GM18517 (cell line): Measurements from ENCODE around the gene DNAJC24.

Source experiments
- ATAC-seq: cut with Tn5 transposase; IDR thresholded peaks from one replicate; pipeline ENCODE4 v1.9.1; 2021; ENCODE audit warnings: mild to moderate bottlenecking, moderate library complexity; ENCODE audit not compliant: unreplicated experiment

The DNAJC24 gene

GRCh38 chr11:31414338-31414737 lies 44.7 kb downstream of the DNAJC24 start:
- ATAC-seq = no peak

DNA sequence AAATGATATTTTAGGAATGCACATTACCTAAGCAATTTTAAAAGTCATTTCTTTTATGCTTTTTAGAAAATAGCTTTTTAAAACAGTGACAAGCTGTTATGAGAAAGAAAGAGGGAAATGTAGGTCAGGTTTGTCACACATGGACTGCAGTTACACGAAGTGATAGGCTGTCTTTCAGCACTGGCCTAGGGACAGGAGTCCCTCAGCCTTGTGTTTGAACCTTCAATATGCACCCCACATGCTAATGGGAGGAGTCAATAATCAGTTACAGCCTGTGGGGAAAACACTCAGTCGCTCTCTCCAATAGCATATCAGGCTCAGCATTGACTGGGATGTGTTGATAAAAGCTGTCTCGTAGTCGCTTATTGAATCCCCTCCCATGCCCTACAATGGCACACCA lies 45.8 kb downstream of the DNAJC24 start:
- no peak for ATAC-seq

- ATAC-seq = no peak
These were observed 47.7 kb downstream of the DNAJC24 start for GRCh38 chr11:31417357-31417756.

GRCh38 chr11:31417816-31418215 lies 48.2 kb downstream of the DNAJC24 start:
- ATAC-seq = no peak

GRCh38 chr11:31419138-31419537 lies 49.5 kb downstream of the DNAJC24 start:
- no peak for ATAC-seq

DNA sequence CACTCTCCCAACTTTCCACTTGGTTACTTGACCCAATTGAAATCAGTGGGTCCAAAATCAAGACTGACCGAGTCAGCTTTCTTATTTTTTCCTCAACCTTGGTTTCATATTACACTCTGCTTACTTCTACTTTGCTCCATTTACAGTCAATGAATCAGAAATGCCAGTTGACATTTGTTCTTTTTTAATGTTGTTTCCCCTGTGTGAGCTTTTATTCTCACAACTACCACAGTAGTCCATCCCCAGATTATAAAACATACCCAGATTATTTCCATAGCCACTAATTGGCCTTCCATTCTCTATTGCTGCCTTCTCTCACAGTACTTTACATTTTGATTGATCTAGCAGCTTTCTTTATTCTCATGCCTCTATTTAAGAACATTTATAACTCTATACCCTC lies 50.0 kb downstream of the DNAJC24 start:
- no peak for ATAC-seq

DNA sequence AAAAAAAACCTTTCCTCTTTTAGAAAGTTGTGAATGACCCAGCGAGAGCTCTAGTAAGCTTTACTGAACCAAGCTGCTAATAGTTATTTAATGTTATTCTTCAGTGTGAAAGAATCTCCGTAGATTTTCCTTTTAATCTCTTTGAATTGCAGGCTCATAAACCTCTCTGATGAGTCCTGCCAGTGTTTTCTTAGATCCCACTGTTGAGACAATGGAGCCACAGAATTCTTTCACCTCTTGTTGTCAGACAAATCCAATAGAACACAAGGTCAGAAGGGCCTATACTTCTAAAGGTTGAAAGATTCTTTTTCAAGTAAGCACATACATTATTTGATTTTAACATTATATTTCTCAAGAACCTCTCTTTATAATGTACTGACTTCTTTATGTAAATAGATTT lies 52.2 kb downstream of the DNAJC24 start:
- ATAC-seq = no peak

DNA sequence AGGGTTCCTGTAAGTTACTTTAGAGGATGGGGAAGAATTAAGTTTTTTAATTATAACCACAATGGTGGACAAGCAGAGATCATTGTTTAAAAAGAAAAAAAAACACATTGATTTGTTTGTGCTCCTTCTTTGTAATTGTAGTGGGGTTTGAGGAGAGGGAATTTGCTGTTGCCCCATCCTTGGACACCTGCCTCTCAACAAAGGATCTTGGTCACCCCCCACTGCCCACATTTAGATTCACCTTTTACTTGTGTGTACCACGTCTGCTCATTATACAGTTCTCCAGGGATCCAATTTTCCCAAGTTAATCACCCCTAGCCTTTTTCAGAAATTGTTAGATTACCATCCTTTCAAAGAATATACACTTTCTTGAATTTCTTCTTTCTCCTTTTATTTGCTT lies 53.0 kb downstream of the DNAJC24 start:
- no peak for ATAC-seq

DNA sequence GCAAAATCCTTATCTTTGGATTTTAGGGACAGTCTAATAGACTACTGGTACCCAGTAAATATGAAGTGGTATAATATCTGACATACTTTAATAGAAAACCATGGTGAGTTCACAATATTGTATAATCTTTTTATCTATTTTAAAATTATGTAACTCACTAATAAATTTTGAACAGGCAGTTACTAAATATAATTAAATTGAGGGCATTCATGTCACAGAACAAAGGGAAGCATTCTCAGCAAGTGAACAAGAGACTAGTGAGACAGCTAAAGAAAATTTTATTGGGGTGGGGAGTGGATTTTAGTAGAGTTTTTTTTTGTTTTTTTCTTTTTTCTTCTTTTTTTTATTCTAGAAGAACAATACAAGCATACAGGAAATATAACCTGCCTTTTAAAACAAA lies 55.0 kb downstream of the DNAJC24 start:
- ATAC-seq = no peak

DNA sequence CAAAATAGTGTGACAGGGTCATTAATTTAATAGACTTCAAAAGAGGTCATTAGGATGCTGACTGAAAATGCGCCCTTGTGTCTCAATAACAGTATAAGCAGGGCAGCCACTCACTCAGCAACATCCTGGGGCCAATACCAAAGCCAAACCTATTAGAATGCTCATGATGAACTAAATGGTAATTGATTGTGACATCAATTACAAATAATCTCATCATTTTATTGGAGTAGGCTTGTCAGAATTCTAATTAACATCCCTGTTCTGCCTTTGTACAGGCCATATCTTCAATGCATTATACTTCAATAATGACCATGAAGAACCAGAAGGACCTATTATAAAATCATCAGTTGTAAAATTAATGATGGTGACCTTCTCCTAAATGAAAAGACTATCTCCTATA lies 64.2 kb downstream of the DNAJC24 start:
- no peak for ATAC-seq

- no peak for ATAC-seq
These were observed 68.2 kb downstream of the DNAJC24 start for GRCh38 chr11:31437742-31438435.

GRCh38 chr11:31441296-31441695 lies 71.6 kb downstream of the DNAJC24 start:
- ATAC-seq = no peak

- ATAC-seq = no peak
These were observed 72.4 kb downstream of the DNAJC24 start for GRCh38 chr11:31442086-31442485.

GRCh38 chr11:31443802-31444201 lies 74.1 kb downstream of the DNAJC24 start:
- ATAC-seq = no peak

DNA sequence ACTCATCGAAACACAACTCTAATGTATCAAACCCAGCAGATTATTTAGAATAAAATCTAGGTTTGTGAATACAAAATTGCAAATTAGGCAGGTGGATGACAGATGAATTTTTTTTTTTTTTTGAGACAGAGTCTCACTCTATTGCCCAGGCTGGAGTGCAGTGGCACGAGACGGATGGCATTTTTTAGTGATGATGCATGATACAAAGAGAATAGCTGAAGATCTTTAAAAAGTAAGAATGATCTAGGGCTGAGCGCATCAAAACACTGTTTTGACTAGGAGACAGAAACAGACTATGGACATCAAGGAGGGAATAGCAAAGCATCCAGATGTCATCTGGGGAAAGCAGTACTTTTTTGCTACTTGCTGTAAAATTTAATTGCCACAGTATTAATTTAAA lies 76.0 kb downstream of the DNAJC24 start:
- ATAC-seq = no peak

GRCh38 chr11:31449040-31449439 lies 79.4 kb downstream of the DNAJC24 start:
- ATAC-seq = no peak

DNA sequence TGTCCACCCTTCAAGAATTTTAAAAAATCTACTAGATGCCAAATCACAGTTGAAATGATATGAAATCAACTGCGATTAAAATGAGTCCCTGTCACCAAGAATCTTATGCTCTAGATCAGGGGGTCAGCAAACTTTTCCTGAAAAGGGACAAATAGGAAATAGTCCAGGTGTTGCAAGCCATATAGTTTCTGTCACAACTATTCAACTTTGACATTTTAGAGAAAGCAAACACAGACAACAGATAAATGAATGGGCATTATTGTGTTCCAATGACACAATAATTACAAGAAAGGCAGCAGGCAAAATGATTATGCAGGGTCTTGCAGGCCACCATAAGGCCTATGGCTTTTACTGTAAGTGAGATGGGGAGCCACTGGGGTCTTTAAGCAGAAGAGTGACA lies 81.2 kb downstream of the DNAJC24 start:
- no peak for ATAC-seq

- ATAC-seq = no peak
These were observed 85.5 kb downstream of the DNAJC24 start for GRCh38 chr11:31455177-31455576.

DNA sequence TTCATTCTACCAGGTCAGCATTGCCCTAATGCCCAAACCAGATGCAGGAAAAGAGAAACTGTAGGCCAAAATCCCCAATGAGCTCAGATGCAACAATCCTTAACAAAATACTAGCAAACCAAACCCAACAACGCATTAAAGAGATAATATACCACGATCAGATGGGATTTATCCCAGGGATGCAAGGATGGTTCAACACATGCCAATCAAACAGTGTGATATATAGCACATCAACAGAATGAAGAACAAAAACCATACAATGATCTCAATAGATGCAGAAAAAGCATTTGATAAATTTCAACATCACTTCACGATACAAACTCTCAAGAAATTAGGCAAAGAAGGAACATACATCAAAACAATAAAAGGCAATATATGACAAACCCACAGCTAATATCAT lies 94.8 kb downstream of the DNAJC24 start:
- ATAC-seq = no peak

DNA sequence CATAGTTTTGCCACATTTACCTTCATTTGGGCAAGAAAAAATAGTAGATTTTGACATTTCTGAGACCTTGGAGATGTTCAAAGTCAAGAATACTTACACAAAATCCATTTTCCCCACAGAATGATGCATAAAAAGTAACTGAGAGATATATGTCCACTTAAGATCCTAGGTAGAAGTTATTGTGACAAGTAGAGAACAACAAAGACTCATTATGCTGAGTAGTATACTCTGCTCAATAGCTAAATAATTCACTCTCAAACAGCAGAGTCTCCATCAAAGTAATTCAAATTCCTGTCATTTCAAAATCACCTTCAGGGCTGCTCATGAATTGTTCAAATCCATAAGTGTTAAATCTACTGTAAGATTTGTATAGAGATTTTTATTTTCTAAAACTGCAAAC lies 104.4 kb downstream of the DNAJC24 start:
- ATAC-seq = no peak

DNA sequence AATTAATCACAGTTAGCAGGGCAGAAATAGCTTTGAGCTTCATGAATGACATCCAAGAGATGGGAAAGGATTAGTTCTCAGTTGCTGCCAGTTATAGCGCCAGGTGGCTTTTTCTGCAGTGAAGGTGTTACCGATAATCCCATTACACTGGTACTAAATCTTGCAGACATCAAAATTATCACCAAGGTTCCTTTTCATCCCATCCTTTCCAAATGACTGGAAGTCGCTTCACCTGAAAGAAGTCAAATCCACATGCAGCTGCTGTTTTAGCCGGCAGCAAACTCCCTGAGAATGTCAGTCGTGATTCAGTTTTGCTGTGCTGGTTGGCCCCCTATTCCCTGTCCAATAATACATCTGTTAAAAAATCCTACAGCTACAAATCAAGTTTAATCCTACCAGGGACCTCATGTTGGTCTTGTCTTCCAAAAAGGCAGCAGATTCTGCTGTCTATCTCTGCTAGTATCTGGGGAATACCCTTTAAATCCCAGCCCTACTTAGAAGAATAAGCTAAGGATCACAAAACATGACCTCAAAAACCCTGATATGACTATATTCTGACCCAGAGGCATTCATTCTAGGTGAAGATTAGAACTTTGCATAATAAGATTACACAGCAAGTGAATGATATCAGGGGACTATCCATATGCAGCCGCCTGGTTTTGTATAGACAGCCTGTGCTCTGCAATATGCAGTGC lies 108.0 kb downstream of the DNAJC24 start:
- ATAC-seq = no peak

DNA sequence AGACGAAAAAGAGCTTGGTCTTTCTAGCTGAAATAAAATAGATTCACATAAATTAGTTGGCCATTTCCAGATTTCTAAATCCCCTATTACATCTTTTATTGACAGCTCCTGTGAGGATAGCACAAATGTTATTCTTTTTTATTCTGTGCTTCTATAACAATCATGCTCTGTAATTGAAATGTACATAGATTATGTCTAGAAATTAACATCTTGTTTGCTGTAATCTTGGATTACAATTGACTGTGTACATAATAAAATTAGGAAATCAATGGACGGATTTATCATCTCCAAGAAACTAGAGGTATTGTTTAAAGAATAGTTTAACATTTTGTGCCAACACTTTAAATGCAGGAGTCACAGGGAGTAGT lies 108.5 kb downstream of the DNAJC24 start:
- ATAC-seq = no peak

DNA sequence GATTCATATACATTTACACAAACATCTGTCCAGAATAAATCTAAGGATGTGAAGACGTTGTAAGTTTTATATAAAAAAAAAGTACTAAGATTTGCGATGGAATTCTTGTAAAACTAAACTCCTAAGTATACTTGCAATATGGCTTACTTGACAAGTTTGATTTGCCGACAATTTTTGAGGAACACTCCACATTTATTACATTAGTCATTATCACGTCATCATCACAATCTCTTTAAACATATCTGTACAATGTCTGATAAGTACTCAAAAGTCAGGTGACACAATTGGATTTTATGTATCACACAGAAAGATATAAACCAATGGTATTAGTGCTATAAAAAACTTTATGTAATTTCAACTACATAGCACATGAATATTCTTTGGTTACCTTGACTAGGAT lies 109.4 kb downstream of the DNAJC24 start:
- no peak for ATAC-seq
